ENCODE results near the gene PBRM1. TPM values are rescaled to one million over a fixed set of nuclear protein-coding genes. Genes with fewer than 3 reads are reported as not detected.

Gene PBRM1
- total RNA-seq, 1 experiment from 2014 or later = 42.8 TPM

DNA sequence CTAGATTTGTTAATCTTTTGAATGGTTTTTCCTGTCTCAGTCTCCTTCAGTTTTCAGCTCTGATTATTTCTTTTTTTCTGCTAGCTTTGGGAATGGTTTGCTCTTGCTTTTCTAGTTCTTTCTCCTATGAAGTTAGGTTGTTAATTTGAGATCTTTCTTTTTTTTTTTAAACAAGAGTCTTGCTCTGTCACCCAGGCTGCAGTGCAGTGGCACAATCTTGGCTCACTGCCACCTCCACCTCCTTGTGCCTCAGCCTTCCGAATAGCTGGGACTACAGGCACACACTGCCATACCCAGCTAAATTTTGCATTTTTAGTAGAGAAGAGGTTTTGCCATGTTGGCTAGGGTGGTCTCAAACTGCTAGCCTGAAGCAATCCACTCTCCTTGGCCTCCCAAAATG lies 92.6 kb downstream of the PBRM1 start:
- no peak for TF ChIP-seq EZH2 (IDR thresholded peaks at IDR 0.05; ENCODE audit: low read depth)
- BruUV-seq (replicated peaks) = no TSS peak
- DNase-seq = no peak
- no peaks in the 10 kb centered on the region for H3K36me3 ChIP-seq (ENCODE audit: low read depth)
- H3K4me2 ChIP-seq = no peak overlapping the region
- no peaks in the 10 kb centered on the region for H3K4me1 ChIP-seq (replicated peaks; ENCODE audit: insufficient read depth)
- H4K20me1 ChIP-seq (ENCODE audit: insufficient read depth) = no peaks in the 10 kb centered on the region
- H3K27ac ChIP-seq = no peak overlapping the region
- H3K27me3 ChIP-seq (ENCODE audit: insufficient read depth, low read depth) = no peaks in the 10 kb centered on the region
- POLR2A ChIA-PET (ENCODE audit: unreplicated experiment) = no interaction called here
- no peaks in the 10 kb centered on the region for H3K9me3 ChIP-seq (ENCODE audit: insufficient read depth, low read depth)
- H3K9me2 ChIP-seq (ENCODE audit: insufficient read depth) = no peaks in the 10 kb centered on the region
- peaks cover 2% of the 10 kb centered on the region; the same call in 1 of the 2 replicates for H3F3A ChIP-seq (ENCODE audit: insufficient read depth, low read depth)
- intact Hi-C loops (cut with micrococcal nuclease; ENCODE audit: unreplicated experiment) = no loop called here
- no peaks in the 10 kb centered on the region for H3K79me2 ChIP-seq (ENCODE audit: low read depth)
- no peak overlapping the region for H2AFZ ChIP-seq
- CTCF ChIA-PET = no interaction called here
- no peak overlapping the region for H3K4me3 ChIP-seq

- no peaks in the 10 kb centered on the region for H3K27me3 ChIP-seq (ENCODE audit: insufficient read depth, low read depth)
- H3K79me2 ChIP-seq (ENCODE audit: low read depth) = no peaks in the 10 kb centered on the region
- ChIA-PET CTCF (interaction anchor here (0.6 kb wide), 1 partner anchor 155 kb away, joined by 7 read pairs; no protein-coding TSS in a partner anchor), POLR2A (ENCODE audit: unreplicated experiment) (no interaction called here)
- H3K9me2 ChIP-seq (ENCODE audit: insufficient read depth) = no peaks in the 10 kb centered on the region
- no peaks in the 10 kb centered on the region for H3K9me3 ChIP-seq (ENCODE audit: insufficient read depth, low read depth)
- TF ChIP-seq CTCF (conservative IDR thresholded peaks at IDR 0.05) (no peak), EZH2 (IDR thresholded peaks at IDR 0.05; ENCODE audit: low read depth) (no peak)
- H3K36me3 ChIP-seq (ENCODE audit: low read depth) = peaks cover 3% of the 10 kb centered on the region
- no peaks in the 10 kb centered on the region for H3K4me1 ChIP-seq (replicated peaks; ENCODE audit: insufficient read depth)
- H2AFZ ChIP-seq = no peak overlapping the region
- no peak overlapping the region for H3K4me2 ChIP-seq
- H4K20me1 ChIP-seq (ENCODE audit: insufficient read depth) = no peaks in the 10 kb centered on the region
- intact Hi-C loops (cut with micrococcal nuclease; ENCODE audit: unreplicated experiment) = no loop called here
- no peak overlapping the region for H3K27ac ChIP-seq
- no peaks in the 10 kb centered on the region for H3F3A ChIP-seq (ENCODE audit: insufficient read depth, low read depth)
- BruUV-seq (replicated peaks) = no TSS peak
- DNase-seq = no peak
- no peak overlapping the region for H3K4me3 ChIP-seq
Observed at GRCh38 chr3:52574056-52574965, 111.4 kb downstream of the PBRM1 start.

DNA sequence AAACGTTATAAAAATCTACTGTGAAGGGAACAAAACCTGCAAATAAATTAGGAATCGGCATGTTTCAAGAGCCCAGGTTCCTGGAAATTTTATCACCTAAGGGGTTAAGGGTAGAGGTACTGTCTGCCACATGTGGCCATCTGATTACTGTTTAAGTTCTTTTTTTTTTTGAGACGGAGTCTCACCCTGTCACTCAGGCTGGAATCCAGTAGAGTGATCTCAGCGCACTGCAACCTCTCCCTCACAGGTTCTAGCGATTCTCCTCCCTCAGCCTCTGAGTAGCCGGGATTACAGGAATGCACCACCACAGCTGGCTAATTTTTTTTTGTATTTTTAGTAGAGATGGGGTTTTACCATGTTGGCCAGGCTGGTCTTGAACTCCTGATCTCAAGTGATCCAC lies 113.5 kb downstream of the PBRM1 start:
- intact Hi-C loops (cut with micrococcal nuclease; ENCODE audit: unreplicated experiment) = no loop called here
- Histone ChIP-seq H3K4me2 (no peak overlapping the region), H3K27ac (no peak overlapping the region), H3K4me3 (no peak overlapping the region), H3K9me2 (ENCODE audit: insufficient read depth) (no peaks in the 10 kb centered on the region), H2AFZ (no peak overlapping the region), H3K9me3 (ENCODE audit: insufficient read depth, low read depth) (no peaks in the 10 kb centered on the region), H3K27me3 (ENCODE audit: insufficient read depth, low read depth) (no peaks in the 10 kb centered on the region), H3K36me3 (ENCODE audit: low read depth) (no peaks in the 10 kb centered on the region; the same call in 1 of the 2 replicates), H3K79me2 (ENCODE audit: low read depth) (no peaks in the 10 kb centered on the region), H4K20me1 (ENCODE audit: insufficient read depth) (no peaks in the 10 kb centered on the region), H3F3A (ENCODE audit: insufficient read depth, low read depth) (peaks cover 10% of the 10 kb centered on the region; the same call in 1 of the 2 replicates), H3K4me1 (replicated peaks; ENCODE audit: insufficient read depth) (peaks cover 10% of the 10 kb centered on the region; the same call in 1 of the 2 replicates)
- TF ChIP-seq EZH2 (IDR thresholded peaks at IDR 0.05; ENCODE audit: low read depth) (no peak), CTCF (conservative IDR thresholded peaks at IDR 0.05) (no peak)
- BruUV-seq (replicated peaks) = no TSS peak
- ChIA-PET CTCF (interaction anchor here (0.6 kb wide), 2 partner anchors 356 to 475 kb away, joined by 9 to 15 read pairs; no protein-coding TSS in a partner anchor), POLR2A (ENCODE audit: unreplicated experiment) (no interaction called here)
- DNase-seq = no peak
